ENCODE results near the gene SOBP. TPM values are rescaled to one million over a fixed set of nuclear protein-coding genes. Genes with fewer than 3 reads are reported as not detected.

SOBP gene
- polyA plus RNA-seq, 2 of the 4 experiments (the other 2 are of a cell fraction) = 0.18 to 0.53 TPM

GRCh38 chr6:107641500-107641941 is 151.6 kb downstream of the SOBP start:
- H3K9me3 ChIP-seq = no peaks in the 10 kb centered on the region
- ChIA-PET POLR2A (no interaction called here), CTCF (interaction anchor here (1.2 kb wide), 2 partner anchors 9 to 10 kb away, joined by 3 to 5 read pairs; no protein-coding TSS in a partner anchor)
- no peak overlapping the region for H3K4me2 ChIP-seq
- no peaks in the 10 kb centered on the region for H3K4me1 ChIP-seq
- 47% methylated on average over 13 of the region's 14 CpGs for WGBS (ENCODE audit: missing lambda C conversion rate)
- no peak for TF ChIP-seq CEBPB (IDR thresholded peaks at IDR 0.05)
- H3K4me3 ChIP-seq = no peak overlapping the region
- no peak overlapping the region for H3K27ac ChIP-seq
- ATAC-seq (no peak), DNase-seq (ENCODE audit: low read depth in 1 of 2, low spot score in 1 of 2) (no peak), FAIRE-seq (no peak)

- WGBS (ENCODE audit: missing lambda C conversion rate) = 45% methylated on average over 3 of the region's 3 CpGs
Observed at GRCh38 chr6:107642095-107642860, 152.4 kb downstream of the SOBP start.

GRCh38 chr6:107642861-107643328 is 153.0 kb downstream of the SOBP start:
- 58% methylated on average over 3 of the region's 3 CpGs for WGBS (ENCODE audit: missing lambda C conversion rate)
- FAIRE-seq (no peak), ATAC-seq (no peak), DNase-seq (ENCODE audit: low read depth in 1 of 2, low spot score in 1 of 2) (no peak)
- H3K9me3 ChIP-seq = no peaks in the 10 kb centered on the region
- H3K27ac ChIP-seq = no peak overlapping the region
- no peak overlapping the region for H3K4me2 ChIP-seq
- ChIA-PET POLR2A (no interaction called here), CTCF (no interaction called here)
- no peaks in the 10 kb centered on the region for H3K4me1 ChIP-seq
- TF ChIP-seq RARB (CRISPR knock-in tag; IDR thresholded peaks at IDR 0.05) (no peak), FOXS1 (CRISPR knock-in tag; IDR thresholded peaks at IDR 0.05) (no peak), HES2 (IDR thresholded peaks at IDR 0.05) (no peak), HOXA7 (CRISPR knock-in tag; IDR thresholded peaks at IDR 0.05) (no peak), RFX5 (IDR thresholded peaks at IDR 0.05) (no peak), FOSB (CRISPR knock-in tag; IDR thresholded peaks at IDR 0.05) (no peak), MAFK (IDR thresholded peaks at IDR 0.05; ENCODE audit: partially characterized antibody) (no peak), MAX (IDR thresholded peaks at IDR 0.05) (no peak), SREBF2 (IDR thresholded peaks at IDR 0.05) (no peak), CHD4 (IDR thresholded peaks at IDR 0.05; ENCODE audit: borderline replicate concordance) (no peak), ZNF302 (CRISPR knock-in tag; IDR thresholded peaks at IDR 0.05) (no peak), HDAC2 (IDR thresholded peaks at IDR 0.05) (no peak), EHF (CRISPR knock-in tag; IDR thresholded peaks at IDR 0.05) (no peak), TP53 (CRISPR knock-in tag; IDR thresholded peaks at IDR 0.05) (no peak), KDM1A (IDR thresholded peaks at IDR 0.05; ENCODE audit: low read depth) (no peak), CTCF (IDR thresholded peaks at IDR 0.05) (no peak), NR3C1 (IDR thresholded peaks at IDR 0.05) (no peak), ESRRA (IDR thresholded peaks at IDR 0.05; ENCODE audit: borderline replicate concordance, low read length) (no peak), BCL3 (IDR thresholded peaks at IDR 0.05) (no peak)
- H3K4me3 ChIP-seq = no peak overlapping the region

More at GRCh38 chr6:107642095-107642860, 152.4 kb downstream of the SOBP start:
- ATAC-seq (no peak), DNase-seq (ENCODE audit: low read depth in 1 of 2, low spot score in 1 of 2) (no peak), FAIRE-seq (no peak)
- Histone ChIP-seq H3K4me1 (no peaks in the 10 kb centered on the region), H3K9me3 (no peaks in the 10 kb centered on the region), H3K4me3 (no peak overlapping the region), H3K27ac (no peak overlapping the region), H3K4me2 (no peak overlapping the region)
- no peak for TF ChIP-seq ATOH8 (CRISPR knock-in tag; IDR thresholded peaks at IDR 0.05; ENCODE audit: low read depth)
- no peak for TF ChIP-seq PBX3 (IDR thresholded peaks at IDR 0.05)
- TF ChIP-seq TP53 (CRISPR knock-in tag; IDR thresholded peaks at IDR 0.05) = no peak
- no peak for TF ChIP-seq ZSCAN20 (CRISPR knock-in tag; IDR thresholded peaks at IDR 0.05)
- CTCF ChIA-PET = no interaction called here
- POLR2A ChIA-PET = no interaction called here

Data from A549 (cell line).